Measurements from ENCODE around the gene PFN3. TPM values are rescaled to one million over a fixed set of nuclear protein-coding genes. Genes with fewer than 3 reads are reported as not detected.
"Not testable (repeated sequence)": the region's sequence is repeated elsewhere in the genome, so short reads cannot be mapped to it uniquely, and the experiment has no call there.

Gene PFN3
- total RNA-seq, 2 experiments from 2014 or later, result not detected

- H2AFZ ChIP-seq (ENCODE audit: low read length), result peak overlapping the region; percentile 57; the same call in 1 of the 2 replicates
- CTCF ChIA-PET (ENCODE audit: unreplicated experiment), result interaction anchor here (0.5 to 1.1 kb wide), 5 partner anchors 9 to 231 kb away, joined by 3 to 4 read pairs (median 3); no protein-coding TSS in a partner anchor
- intact Hi-C loops (cut with micrococcal nuclease; ENCODE audit: unreplicated experiment), result no loop called here
Observed at GRCh38 chr5:177362292-177362609, 38.2 kb downstream of the PFN3 start.

GRCh38 chr5:177361418-177362291 lies 38.8 kb downstream of the PFN3 start:
- intact Hi-C loops (cut with micrococcal nuclease; ENCODE audit: unreplicated experiment), result no loop called here
- Histone ChIP-seq H3K36me3 (ENCODE audit: insufficient read depth, low read length) (peaks cover under 1% of the 10 kb centered on the region; the same call in 1 of the 2 replicates), H3K9me3 (ENCODE audit: low read length) (no peaks in the 10 kb centered on the region), H3K9me2 (ENCODE audit: insufficient read depth, low read length) (no peaks in the 10 kb centered on the region), H3K4me2 (ENCODE audit: low read length) (peak overlapping the region; percentile 87), H2AFZ (ENCODE audit: low read length) (peak overlapping the region; percentile 57; the same call in 1 of the 2 replicates), H3K79me2 (ENCODE audit: insufficient read depth, low read depth, low read length) (peaks cover 17% of the 10 kb centered on the region; the same call in 1 of the 2 replicates), H4K20me1 (ENCODE audit: insufficient read depth, low read length) (no peaks in the 10 kb centered on the region), H3K4me3 (ENCODE audit: low read depth, low read length, poor library complexity, severe bottlenecking) (peak overlapping the region; percentile 60), H3K4me1 (ENCODE audit: insufficient read depth, low read length, poor library complexity, severe bottlenecking) (peaks cover 72% of the 10 kb centered on the region), H3K27ac (ENCODE audit: low read depth, low read length, poor library complexity, severe bottlenecking) (peak overlapping the region; percentile 84)
- peak; percentile 77 for DNase-seq (ENCODE audit: low spot score)
- POLR2A ChIA-PET, result interaction anchor here (0.8 to 3.2 kb wide), 8 partner anchors 9 to 49 kb away, joined by 3 to 35 read pairs (median 4); partner anchors contain the start of genes LMAN2 and MXD3
- CTCF ChIA-PET (ENCODE audit: unreplicated experiment), result interaction anchor here (0.5 to 1.4 kb wide), 9 partner anchors 9 to 230 kb away, joined by 3 to 10 read pairs (median 3); no protein-coding TSS in a partner anchor
- BruUV-seq (replicated peaks), result no TSS peak
- TF ChIP-seq EZH2phosphoT487 (IDR thresholded peaks at IDR 0.05; ENCODE audit: borderline replicate concordance, low read depth, low read length), result no peak
- peak; percentile 47 for TF ChIP-seq CTCF (conservative IDR thresholded peaks at IDR 0.05; ENCODE audit: low read length)

More at GRCh38 chr5:177362292-177362609, 38.2 kb downstream of the PFN3 start:
- Histone ChIP-seq H3K9me3 (ENCODE audit: low read length) (no peaks in the 10 kb centered on the region), H4K20me1 (ENCODE audit: insufficient read depth, low read length) (no peaks in the 10 kb centered on the region), H3K79me2 (ENCODE audit: insufficient read depth, low read depth, low read length) (peaks cover 17% of the 10 kb centered on the region; the same call in 1 of the 2 replicates), H3K36me3 (ENCODE audit: insufficient read depth, low read length) (peaks cover 3% of the 10 kb centered on the region; the same call in 1 of the 2 replicates), H3K4me2 (ENCODE audit: low read length) (peak overlapping the region; percentile 87), H3K9me2 (ENCODE audit: insufficient read depth, low read length) (no peaks in the 10 kb centered on the region), H3K27ac (ENCODE audit: low read depth, low read length, poor library complexity, severe bottlenecking) (peak overlapping the region; percentile 84), H3K4me1 (ENCODE audit: insufficient read depth, low read length, poor library complexity, severe bottlenecking) (peaks cover 66% of the 10 kb centered on the region), H3K4me3 (ENCODE audit: low read depth, low read length, poor library complexity, severe bottlenecking) (peak overlapping the region; percentile 60)
- POLR2A ChIA-PET, result interaction anchor here (0.8 to 3.2 kb wide), 7 partner anchors 8 to 50 kb away, joined by 3 to 35 read pairs (median 4); partner anchors contain the start of genes LMAN2 and MXD3
- BruUV-seq (replicated peaks), result no TSS peak
- no peak for DNase-seq (ENCODE audit: low spot score)
- TF ChIP-seq EZH2phosphoT487 (IDR thresholded peaks at IDR 0.05; ENCODE audit: borderline replicate concordance, low read depth, low read length), result no peak
- no peak for TF ChIP-seq CTCF (conservative IDR thresholded peaks at IDR 0.05; ENCODE audit: low read length)

- peaks cover 17% of the 10 kb centered on the region; the same call in 1 of the 2 replicates for H3K79me2 ChIP-seq (ENCODE audit: insufficient read depth, low read depth, low read length)
- BruUV-seq (replicated peaks); H3K9me2 ChIP-seq (ENCODE audit: insufficient read depth, low read length); intact Hi-C loops (cut with micrococcal nuclease; ENCODE audit: unreplicated experiment); H3K4me3 ChIP-seq (ENCODE audit: low read depth, low read length, poor library complexity, severe bottlenecking); H2AFZ ChIP-seq (ENCODE audit: low read length); H4K20me1 ChIP-seq (ENCODE audit: insufficient read depth, low read length); H3K36me3 ChIP-seq (ENCODE audit: insufficient read depth, low read length); H3K9me3 ChIP-seq (ENCODE audit: low read length); DNase-seq (ENCODE audit: low spot score); H3K27ac ChIP-seq (ENCODE audit: low read depth, low read length, poor library complexity, severe bottlenecking): not testable (repeated sequence)
- peaks cover 81% of the 10 kb centered on the region for H3K4me1 ChIP-seq (ENCODE audit: insufficient read depth, low read length, poor library complexity, severe bottlenecking)
- CTCF ChIA-PET (ENCODE audit: unreplicated experiment), result interaction anchor here (0.8 to 1.4 kb wide), 4 partner anchors 10 to 51 kb away, joined by 3 to 10 read pairs (median 4); no protein-coding TSS in a partner anchor
- POLR2A ChIA-PET, result interaction anchor here (1.2 to 3.2 kb wide), 4 partner anchors 10 to 15 kb away, joined by 4 to 35 read pairs (median 5); partner anchors contain the start of gene LMAN2
- H3K4me2 ChIP-seq (ENCODE audit: low read length), result peak overlapping the region; percentile 87
Observed at GRCh38 chr5:177360740-177361139, 39.7 kb downstream of the PFN3 start.
